LNCaP clone FGC (cell line): ENCODE measurements around the gene MZF1.
"Not testable (repeated sequence)": the region's sequence is repeated elsewhere in the genome, so short reads cannot be mapped to it uniquely, and the experiment has no call there.

Experiments used
- DNase-seq: peaks from one replicate; pipeline ENCODE4 v3.0.0-alpha.2; 2011; ENCODE audit warnings: low read depth
- H3K4me3 ChIP-seq: 2 replicates; pipeline ENCODE4 v1.5.1; 2011; ENCODE audit warnings: mild to moderate bottlenecking, low read depth, low read length, control low read depth
- TF ChIP-seq, protein P1 (sequence below): IDR thresholded peaks from 2 replicates; pipeline ENCODE4 v1.5.1; 2012; ENCODE audit warnings: mild to moderate bottlenecking; ENCODE audit not compliant: control insufficient read depth, insufficient read depth; ENCODE audit errors: extremely low read depth

The MZF1 gene

DNA sequence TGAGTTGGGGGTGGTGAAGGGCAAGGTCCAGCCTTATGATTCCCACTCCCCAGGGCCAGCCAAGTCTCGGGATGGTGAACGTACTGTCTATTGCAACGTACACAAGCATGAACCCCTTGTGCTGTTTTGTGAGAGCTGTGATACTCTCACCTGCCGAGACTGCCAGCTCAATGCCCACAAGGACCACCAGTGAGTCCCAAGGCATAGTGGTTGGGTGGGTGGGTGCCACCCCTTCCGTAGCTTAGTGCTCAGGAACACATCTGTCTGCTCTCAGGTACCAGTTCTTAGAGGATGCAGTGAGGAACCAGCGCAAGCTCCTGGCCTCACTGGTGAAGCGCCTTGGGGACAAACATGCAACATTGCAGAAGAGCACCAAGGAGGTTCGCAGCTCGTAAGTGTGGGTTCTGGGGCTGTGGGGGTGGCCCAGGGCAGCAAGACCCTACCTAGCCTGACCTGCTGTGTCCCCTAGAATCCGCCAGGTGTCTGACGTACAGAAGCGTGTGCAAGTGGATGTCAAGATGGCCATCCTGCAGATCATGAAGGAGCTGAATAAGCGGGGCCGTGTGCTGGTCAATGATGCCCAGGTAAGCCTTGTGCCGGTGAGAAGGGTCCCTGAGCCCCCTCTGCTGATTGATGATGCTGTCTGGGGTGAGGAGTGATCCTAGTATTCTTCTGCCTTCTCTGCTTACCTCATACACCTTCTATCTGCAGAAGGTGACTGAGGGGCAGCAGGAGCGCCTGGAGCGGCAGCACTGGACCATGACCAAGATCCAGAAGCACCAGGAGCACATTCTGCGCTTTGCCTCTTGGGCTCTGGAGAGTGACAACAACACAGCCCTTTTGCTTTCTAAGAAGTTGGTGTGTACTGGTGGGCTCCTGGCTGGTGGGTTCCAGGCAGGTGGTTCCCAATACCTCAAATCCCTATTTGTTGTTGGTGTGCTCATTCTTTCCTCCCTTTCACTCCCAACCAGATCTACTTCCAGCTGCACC lies 25.5 kb downstream of the MZF1 start:
- DNase-seq, result no peak
- TF ChIP-seq, protein P1, sequence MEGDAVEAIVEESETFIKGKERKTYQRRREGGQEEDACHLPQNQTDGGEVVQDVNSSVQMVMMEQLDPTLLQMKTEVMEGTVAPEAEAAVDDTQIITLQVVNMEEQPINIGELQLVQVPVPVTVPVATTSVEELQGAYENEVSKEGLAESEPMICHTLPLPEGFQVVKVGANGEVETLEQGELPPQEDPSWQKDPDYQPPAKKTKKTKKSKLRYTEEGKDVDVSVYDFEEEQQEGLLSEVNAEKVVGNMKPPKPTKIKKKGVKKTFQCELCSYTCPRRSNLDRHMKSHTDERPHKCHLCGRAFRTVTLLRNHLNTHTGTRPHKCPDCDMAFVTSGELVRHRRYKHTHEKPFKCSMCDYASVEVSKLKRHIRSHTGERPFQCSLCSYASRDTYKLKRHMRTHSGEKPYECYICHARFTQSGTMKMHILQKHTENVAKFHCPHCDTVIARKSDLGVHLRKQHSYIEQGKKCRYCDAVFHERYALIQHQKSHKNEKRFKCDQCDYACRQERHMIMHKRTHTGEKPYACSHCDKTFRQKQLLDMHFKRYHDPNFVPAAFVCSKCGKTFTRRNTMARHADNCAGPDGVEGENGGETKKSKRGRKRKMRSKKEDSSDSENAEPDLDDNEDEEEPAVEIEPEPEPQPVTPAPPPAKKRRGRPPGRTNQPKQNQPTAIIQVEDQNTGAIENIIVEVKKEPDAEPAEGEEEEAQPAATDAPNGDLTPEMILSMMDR, result no peak
- H3K4me3 ChIP-seq, result no peak overlapping the region

DNA sequence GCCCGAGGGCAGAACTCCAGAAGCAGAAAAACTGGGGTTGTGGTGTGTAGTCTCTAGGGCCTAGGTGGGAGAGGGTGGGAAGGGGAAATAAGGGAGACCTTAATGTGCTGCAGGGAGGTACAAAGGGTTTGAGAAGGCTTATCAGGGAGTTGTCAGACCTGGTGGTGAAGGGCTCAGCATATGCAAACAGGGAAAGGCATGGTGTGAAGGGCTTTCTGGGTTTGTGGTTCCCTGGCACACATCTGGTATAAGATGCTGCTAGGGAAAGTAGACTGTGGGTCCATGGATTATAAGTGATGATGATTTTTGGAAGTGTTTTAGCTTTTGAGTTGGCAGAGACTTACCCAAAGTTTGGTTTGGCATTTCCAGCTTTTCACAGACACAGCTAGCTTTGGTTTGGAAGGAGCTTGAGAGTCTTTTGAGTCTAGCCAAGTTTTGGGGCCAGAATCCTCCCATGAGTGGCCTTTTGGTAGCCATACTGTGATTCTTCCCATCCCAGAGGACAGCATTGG lies 27.1 kb downstream of the MZF1 start:
- DNase-seq, result no peak
- TF ChIP-seq, protein P1, result no peak
- H3K4me3 ChIP-seq, result peak overlapping the region; percentile 94

DNA sequence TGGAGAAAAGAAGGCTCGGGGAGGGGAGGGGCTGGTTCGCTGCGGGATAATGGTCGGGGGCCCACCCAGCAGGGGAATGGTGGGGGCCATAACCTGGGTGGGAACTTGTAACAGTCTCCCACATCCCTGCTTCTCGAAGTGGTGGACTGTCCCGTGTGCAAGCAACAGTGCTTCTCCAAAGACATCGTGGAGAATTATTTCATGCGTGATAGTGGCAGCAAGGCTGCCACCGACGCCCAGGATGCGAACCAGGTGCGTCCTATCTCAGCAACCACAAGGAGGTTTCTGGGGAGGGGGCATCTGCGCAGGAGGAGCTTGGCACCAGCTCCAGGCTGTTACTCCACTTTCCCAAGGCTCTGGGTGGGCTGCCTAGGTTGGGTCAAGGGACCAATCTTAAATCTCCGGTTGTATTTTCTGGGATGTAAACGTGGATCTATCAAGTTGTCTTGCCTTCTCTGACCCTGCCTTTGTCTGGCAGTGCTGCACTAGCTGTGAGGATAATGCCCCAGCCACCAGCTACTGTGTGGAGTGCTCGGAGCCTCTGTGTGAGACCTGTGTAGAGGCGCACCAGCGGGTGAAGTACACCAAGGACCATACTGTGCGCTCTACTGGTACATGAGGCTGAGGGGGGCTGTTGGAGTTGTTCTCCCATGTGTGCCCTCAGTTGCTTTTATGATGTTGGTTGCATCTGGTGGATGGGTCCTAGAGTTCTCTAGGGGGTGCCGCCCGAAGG lies 27.7 kb downstream of the MZF1 start:
- DNase-seq, result no peak
- H3K4me3 ChIP-seq, result peak overlapping the region; percentile 94
- TF ChIP-seq, protein P1, result no peak

DNA sequence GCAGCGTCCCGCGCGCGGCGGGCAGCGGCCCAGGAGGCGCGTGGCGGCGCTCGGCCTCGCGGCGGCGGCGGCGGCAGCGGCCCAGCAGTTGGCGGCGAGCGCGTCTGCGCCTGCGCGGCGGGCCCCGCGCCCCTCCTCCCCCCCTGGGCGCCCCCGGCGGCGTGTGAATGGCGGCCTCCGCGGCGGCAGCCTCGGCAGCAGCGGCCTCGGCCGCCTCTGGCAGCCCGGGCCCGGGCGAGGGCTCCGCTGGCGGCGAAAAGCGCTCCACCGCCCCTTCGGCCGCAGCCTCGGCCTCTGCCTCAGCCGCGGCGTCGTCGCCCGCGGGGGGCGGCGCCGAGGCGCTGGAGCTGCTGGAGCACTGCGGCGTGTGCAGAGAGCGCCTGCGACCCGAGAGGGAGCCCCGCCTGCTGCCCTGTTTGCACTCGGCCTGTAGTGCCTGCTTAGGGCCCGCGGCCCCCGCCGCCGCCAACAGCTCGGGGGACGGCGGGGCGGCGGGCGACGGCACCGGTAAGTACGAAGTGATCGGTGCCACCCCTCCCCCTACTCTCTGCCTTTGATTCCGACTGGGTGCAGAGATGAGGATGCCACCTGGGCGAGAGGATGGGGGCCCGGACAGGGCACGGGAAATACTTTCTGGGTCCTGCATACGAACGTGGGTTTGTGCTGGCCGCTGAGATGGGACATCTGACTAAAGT lies 28.4 kb downstream of the MZF1 start:
- H3K4me3 ChIP-seq, result peak overlapping the region; percentile 94
- TF ChIP-seq, protein P1, result no peak
- DNase-seq, result no peak

DNA sequence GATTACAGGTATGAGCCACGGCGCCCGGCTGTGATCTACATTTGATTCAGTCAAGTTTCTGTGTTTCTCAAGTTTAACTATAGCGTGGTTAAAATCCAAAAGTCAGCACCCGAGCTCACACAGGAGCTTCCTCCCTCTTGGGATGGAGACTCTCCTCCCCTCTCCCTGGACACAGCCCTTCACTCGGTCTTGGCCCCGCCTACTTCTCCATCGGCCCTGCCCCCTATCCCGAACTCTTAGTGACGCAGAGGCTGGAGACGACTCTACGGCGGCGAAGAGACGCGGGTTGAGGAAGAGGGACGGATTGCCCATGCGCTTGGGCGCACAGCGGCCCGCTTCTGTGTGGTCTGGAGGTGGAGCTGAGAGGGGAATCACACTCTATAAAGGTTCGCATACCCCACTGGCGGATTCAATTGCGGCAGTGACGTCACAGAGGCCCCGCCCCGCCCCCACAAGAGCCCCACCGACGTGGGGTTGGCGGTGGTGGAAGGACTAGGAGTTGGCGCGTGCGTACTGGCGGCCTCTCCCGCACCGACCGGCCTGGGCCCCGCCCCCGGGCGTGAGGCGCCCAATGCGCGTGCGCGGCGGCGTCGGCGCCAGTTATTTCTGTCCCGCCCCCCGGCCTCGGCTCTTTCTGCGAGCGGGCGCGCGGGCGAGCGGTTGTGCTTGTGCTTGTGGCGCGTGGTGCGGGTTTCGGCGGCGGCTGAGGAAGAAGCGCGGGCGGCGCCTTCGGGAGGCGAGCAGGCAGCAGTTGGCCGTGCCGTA lies 29.1 kb downstream of the MZF1 start, which contains the start of gene TRIM28:
Gene TRIM28, plus strand, starts transcription at position 239 of the 765 bp plus-strand sequence. CDS start 694 bp downstream, outside the sequence.
- peak within 1 kb of the TSS; percentile 94 for H3K4me3 ChIP-seq
- TF ChIP-seq, protein P1, result no peak
- DNase-seq, result peak; percentile 92

DNA sequence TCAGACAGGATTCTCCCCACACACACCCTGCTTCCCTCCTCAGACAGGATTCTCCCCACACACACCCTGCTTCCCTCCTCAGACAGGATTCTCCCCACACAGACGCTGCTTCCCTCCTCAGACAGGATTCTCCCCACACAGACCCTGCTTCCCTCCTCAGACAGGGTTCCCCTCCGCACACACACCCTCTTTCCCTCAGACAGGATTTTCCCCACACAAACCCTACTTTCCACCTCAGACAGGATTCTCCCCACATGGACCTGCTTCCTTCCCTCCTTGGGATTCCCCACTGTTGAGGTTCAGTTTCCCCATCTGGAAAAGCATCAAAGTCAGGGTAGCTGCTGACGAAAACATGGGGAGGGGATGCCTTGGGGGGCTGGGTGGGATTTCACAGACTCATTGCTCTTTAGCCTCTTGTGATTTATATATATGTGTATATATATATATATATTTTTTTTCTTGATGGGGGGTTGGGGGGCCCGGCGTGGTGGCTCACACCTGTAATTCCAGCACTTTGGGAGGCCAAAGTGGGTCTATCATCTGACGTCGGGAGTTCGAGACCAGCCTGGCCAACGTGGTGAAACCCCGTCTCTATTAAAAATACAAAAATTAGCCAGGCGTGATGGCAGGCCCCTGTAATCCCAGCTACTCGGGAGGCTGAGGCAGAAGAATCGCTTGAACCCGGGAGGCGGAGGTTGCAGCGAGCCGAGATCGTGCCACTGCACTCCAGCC lies 30.3 kb downstream of the MZF1 start:
- peak overlapping the region; percentile 94; the same call in 1 of the 2 replicates for H3K4me3 ChIP-seq
- not testable (repeated sequence) for DNase-seq

DNA sequence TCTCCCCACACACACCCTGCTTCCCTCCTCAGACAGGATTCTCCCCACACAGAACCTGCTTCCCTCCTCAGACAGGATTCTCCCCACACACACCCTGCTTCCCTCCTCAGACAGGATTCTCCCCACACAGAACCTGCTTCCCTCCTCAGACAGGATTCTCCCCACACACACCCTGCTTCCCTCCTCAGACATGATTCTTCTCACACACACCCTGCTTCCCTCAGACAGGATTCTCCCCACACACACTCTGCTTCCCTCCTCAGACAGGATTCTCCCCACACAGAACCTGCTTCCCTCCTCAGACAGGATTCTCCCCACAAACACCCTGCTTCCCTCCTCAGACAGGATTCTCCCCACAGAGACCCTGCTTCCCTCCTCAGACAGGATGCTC lies 34.0 kb downstream of the MZF1 start:
- H3K4me3 ChIP-seq, DNase-seq: not testable (repeated sequence)
